T-helper 17 cell (primary cell): ENCODE results near the gene GP1BB. TPM values are rescaled to one million over a fixed set of nuclear protein-coding genes. Genes with fewer than 3 reads are reported as not detected.
"Not testable (repeated sequence)": the region's sequence is repeated elsewhere in the genome, so short reads cannot be mapped to it uniquely, and the experiment has no call there.

ENCODE experiments used
- ATAC-seq: fragments of 150-1000 bp; cut with Tn5 transposase; 2 replicates; pipeline ENCODE4 v1.10.0; 2021; ENCODE audit warnings: mild to moderate bottlenecking, moderate library complexity
- DNase-seq, 3 donors: peaks; one replicate each; pipeline versions ENCODE4 v3.0.0 to v3.0.0-alpha.2; 2020 to 2021
- H3K9me3 ChIP-seq: one replicate; pipeline ENCODE4 v1.7.0; 2013; ENCODE audit warnings: low read length, mild to moderate bottlenecking; ENCODE audit not compliant: control insufficient read depth, poor library complexity, severe bottlenecking
- H3K27ac Mint-ChIP-seq: one replicate; pipeline ENCODE4 v1.8.0; 2022; ENCODE audit warnings: mild to moderate bottlenecking, moderate library complexity, mixed read lengths
- H3K27me3 Mint-ChIP-seq: one replicate; pipeline ENCODE4 v1.8.0; 2022; ENCODE audit warnings: mixed read lengths
- H3K36me3 Mint-ChIP-seq: one replicate; pipeline ENCODE4 v1.8.0; 2022; ENCODE audit warnings: low read depth, mixed read lengths
- H3K4me1 Mint-ChIP-seq: one replicate; pipeline ENCODE4 v1.8.0; 2022; ENCODE audit warnings: mild to moderate bottlenecking, mixed read lengths
- H3K4me3 Mint-ChIP-seq: one replicate; pipeline ENCODE4 v1.8.0; 2022; ENCODE audit warnings: mild to moderate bottlenecking, moderate library complexity, mixed read lengths
- total RNA-seq, 4 donors: library from RNA in 2 of 4; stranded (reverse) in 2 of 4; gene quantifications; one replicate each; pipeline ENCODE4 v1.2.3 and lab custom pipeline; 2022 to 2026

The GP1BB gene
- total RNA-seq, 2 donors from 2014 or later, result 3.5 to 113 TPM

DNA sequence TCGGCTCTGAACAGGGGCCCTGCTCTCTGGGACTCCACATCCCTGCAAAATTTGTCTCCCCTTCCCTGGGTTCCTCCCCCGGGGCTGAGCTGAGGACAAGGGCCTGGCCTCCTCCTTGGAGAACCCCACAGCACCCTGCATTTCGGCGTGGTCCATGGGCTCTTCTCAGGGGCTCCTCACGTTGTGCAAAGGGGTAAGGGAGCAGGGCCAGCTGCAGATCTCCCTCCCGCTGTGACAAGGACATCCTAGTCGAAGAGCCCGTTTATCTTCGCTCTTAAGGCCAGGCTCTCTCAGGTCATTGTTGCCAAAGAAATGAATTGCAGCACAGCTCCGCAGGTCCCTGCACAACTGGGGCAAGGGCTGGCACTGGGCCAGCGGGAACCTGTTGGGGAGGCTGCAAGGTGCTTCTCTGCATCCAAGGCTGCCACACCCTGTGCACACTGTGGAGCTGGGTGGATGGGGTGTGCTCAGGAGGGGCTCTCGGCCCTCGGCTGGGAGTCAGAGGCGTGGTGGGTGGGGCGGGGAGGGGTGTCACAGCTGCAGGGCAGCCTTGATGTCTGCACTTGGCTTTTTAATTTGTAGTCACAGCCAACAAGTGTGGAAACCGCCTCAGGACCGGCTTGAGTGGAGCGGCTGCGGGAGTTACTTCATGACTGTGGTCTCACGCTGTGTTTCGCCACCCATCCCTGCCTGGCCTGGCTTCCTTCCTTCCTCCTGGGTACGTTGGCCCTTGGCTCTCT lies 35.6 kb upstream of the GP1BB start:
- H3K36me3 Mint-ChIP-seq, result no peaks in the 10 kb centered on the region
- H3K27ac Mint-ChIP-seq, result no peak overlapping the region
- no peak overlapping the region for H3K4me3 Mint-ChIP-seq
- no peak for DNase-seq
- no peaks in the 10 kb centered on the region for H3K9me3 ChIP-seq
- ATAC-seq, result no peak
- H3K27me3 Mint-ChIP-seq, result peaks cover 25% of the 10 kb centered on the region
- H3K4me1 Mint-ChIP-seq, result no peaks in the 10 kb centered on the region

DNA sequence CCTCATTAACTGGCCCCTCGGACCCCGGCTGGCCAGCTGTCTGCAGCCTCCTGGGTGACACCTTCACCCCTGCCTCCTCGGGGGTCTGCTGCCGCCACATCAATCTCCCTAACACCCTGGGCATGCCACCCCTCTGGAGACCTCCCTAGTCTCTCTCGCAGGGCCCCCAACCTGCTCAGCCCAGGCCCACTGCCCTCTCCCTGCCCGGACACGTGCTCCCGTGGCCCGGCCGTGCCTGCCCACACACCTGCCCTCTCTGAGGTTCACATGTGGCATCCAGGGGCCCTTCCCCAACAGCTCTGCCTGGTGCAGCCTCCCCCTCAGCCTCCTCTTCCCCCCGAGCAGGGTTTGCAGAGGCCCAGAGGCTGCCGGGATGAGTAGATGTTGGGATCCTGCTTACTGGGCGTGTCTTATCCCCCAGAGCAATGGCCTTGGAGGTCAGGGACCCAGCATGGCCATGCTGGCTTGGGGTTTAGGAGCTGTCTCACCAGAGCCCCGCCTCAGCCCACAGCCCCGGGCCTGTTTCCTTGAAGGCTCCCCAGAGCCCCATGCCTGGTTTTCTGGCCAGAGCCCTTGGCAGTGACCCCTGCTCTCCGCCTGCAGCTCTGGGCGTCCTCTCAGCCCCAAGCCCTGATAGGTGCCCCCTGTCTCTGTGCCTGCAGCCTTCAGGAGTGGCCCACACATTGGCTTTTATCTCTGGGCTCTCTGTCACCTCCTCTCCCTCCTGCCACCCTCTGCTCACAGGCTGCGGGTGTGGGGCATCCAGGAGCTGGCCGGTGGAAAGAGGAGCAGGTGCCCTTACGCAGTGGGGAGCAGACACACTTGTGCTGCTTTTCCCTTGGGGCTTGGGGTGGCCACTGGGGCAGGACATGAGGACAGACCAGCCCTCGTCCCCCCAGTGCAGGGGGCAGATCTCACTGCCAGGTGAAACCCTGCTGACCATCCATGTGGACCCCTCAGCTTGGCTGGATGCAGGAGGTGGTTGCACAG lies 34.7 kb upstream of the GP1BB start:
- no peaks in the 10 kb centered on the region for H3K4me1 Mint-ChIP-seq
- ATAC-seq (no peak), DNase-seq (no peak)
- no peak overlapping the region for H3K27ac Mint-ChIP-seq
- H3K9me3 ChIP-seq, result no peaks in the 10 kb centered on the region
- H3K4me3 Mint-ChIP-seq, result no peak overlapping the region
- no peaks in the 10 kb centered on the region for H3K36me3 Mint-ChIP-seq
- H3K27me3 Mint-ChIP-seq, result peaks cover 22% of the 10 kb centered on the region

DNA sequence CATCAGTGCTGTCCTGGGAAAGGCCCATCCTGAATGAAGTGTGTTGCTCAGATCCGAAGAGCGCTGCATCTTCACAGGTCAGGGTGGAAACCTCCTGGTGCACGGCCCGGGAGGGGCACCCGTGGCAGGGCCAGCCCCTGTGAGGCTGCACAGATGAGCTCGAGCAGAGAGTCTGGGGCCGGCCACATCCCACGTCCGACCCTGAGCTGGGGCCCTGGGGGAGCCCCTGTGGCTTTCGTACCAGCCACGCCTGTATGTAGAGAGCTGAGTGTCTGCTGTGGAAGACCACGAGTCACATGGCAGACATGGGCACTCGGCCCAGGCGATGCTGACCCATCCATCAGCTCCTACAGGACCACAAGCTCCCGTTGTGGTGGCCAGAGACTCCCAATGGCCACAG lies 33.9 kb upstream of the GP1BB start:
- Mint-ChIP-seq H3K27me3 (peaks cover 23% of the 10 kb centered on the region), H3K4me1 (no peaks in the 10 kb centered on the region), H3K27ac (no peak overlapping the region), H3K4me3 (no peak overlapping the region), H3K36me3 (no peaks in the 10 kb centered on the region)
- no peaks in the 10 kb centered on the region for H3K9me3 ChIP-seq
- no peak for ATAC-seq
- DNase-seq, result no peak

DNA sequence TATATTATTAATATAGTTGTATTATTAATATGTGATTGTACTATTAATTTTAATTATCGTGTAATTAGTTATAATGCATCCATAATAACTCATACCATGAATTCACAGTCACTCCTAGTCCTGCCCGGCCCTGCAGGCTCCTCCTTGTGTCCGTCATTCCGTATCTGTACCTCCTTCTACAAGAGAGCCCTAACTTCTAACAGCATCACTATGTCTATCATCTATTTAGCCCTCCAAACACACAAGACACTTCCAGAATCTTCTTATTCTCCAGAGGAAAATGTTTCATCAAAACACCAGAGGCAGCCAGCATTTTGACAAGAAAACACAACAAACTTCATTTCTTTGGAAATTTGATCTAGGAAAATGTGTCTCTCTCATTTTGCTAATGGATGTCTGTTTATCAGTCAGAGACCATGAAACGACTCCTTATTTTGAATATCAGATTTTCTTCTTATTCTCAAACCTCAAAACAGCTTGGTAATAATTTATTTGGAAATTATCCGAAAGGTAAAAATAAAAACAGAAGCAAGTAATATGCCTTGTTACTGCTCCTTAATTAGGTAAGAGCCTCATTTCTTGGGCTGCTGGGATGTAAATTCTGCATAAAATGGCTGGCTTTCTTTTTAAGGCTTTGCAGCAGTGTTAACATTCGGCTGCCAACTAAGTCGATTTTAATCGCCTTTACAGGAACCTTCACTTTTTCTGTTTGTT lies 32.2 kb upstream of the GP1BB start:
- Mint-ChIP-seq H3K27ac (no peak overlapping the region), H3K36me3 (no peaks in the 10 kb centered on the region), H3K4me3 (no peak overlapping the region), H3K27me3 (peaks cover 28% of the 10 kb centered on the region), H3K4me1 (no peaks in the 10 kb centered on the region)
- no peaks in the 10 kb centered on the region for H3K9me3 ChIP-seq
- ATAC-seq (no peak), DNase-seq (no peak)

DNA sequence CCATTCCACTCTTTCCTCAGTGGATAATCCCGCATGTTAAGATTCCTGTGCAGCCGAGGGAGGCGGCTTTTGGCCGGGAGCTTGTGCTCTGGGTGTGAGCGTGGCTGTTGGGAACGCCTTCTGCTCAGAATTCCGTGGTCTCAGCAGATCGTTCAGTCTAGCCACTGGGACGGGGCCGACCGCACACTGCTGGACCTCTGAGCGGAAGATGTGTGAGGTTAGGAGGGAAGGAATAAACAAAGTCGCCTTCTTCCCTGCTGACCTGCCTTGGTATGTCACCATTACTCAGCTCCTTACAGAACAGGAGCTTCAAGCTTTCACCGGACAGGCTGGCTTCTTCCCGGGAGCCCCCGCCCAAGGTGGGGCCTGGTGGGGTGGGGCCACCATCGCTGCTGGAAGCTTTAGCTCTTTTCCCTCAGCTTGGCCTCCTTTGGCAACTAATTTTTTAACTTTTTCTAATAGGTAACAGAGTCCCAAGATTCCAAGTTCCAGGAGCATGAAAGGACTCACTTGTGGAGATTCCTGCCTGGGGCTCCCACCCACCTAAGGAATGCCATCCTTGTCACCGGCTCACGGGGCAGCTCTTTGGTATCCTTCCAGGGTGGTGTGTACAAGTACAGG lies 31.5 kb upstream of the GP1BB start:
- Mint-ChIP-seq H3K4me3 (no peak overlapping the region), H3K4me1 (no peaks in the 10 kb centered on the region), H3K27ac (no peak overlapping the region), H3K27me3 (peaks cover 34% of the 10 kb centered on the region), H3K36me3 (no peaks in the 10 kb centered on the region)
- DNase-seq (no peak), ATAC-seq (no peak)
- H3K9me3 ChIP-seq, result no peaks in the 10 kb centered on the region

DNA sequence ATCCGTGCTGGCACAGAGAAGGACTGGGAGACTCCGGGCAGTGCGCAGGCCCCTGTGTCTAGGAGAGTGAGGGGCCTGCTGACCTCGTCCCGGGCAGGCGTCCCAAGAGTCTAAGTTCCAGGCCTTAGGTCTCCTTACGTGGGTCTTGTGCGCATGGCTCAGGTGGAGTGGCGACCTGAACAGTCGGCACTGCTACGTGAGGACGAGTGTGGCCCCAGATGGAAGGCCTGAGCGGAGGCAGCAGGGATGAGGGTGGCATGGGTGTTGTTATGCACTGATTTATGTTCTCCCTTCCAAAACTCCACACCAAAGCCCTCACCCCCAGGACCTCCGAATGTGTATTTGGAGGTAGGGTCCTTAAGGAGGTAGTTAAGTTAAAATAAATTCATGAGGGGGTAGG lies 29.8 kb upstream of the GP1BB start:
- H3K4me1 Mint-ChIP-seq, result no peaks in the 10 kb centered on the region
- no peaks in the 10 kb centered on the region for H3K36me3 Mint-ChIP-seq
- ATAC-seq (no peak), DNase-seq (no peak)
- H3K27me3 Mint-ChIP-seq, result peaks cover 40% of the 10 kb centered on the region
- H3K9me3 ChIP-seq, result no peaks in the 10 kb centered on the region
- H3K4me3 Mint-ChIP-seq, result no peak overlapping the region
- no peak overlapping the region for H3K27ac Mint-ChIP-seq

DNA sequence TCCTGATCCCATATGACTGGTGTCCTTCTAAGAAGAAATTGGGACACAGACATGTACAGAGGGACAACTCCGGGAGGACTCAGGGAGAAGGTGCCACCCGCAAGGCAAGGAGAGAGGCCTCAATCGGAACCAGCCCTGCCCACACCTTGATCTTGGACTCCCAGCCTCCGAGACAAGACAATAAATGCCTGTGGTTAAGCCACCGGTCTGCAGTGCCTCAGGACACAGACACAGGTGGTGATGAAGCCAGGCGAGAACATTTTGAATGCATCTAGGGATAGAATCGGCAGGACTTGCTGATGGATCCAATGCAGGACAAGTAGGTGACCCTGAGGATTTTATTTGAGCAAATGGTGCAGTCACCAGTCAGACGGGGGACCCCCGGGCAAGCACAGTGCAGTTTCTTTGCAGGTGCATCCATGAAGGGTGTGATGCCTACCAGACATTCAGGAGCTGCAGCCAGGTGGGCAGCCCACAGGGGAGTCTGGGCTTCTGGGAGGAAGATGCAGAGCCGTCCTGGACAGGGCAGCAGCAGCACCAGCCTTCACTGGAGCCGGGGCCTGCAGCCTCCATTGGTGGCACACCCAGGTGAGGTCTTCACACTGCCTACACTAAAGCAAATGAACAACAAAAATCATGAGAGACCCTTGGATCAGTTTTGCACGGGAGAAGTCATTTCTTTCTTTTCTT lies 29.2 kb upstream of the GP1BB start:
- ATAC-seq, result no peak
- DNase-seq, result no peak
- Mint-ChIP-seq H3K4me3 (no peak overlapping the region), H3K27ac (no peak overlapping the region), H3K27me3 (peaks cover 40% of the 10 kb centered on the region), H3K4me1 (no peaks in the 10 kb centered on the region), H3K36me3 (no peaks in the 10 kb centered on the region)
- no peaks in the 10 kb centered on the region for H3K9me3 ChIP-seq

DNA sequence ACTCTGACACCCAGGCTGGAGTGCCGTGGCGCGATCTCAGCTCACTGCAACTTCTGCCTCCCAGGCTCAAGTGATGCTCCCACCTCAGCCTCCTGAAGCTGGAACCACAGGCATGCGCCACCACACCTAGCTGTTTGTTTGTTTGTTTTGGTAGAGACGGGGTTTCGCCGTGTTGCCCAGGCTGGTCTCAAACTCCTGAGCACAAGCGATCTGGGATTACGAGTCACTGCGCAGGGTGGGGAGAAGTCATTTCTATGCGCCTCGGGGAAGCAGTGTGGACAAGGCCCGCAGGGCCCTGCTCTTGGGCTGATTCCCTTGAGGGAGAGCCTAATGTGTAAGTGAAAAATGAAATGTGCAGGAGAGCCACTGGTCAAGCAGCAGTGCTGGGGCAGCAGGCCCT lies 28.6 kb upstream of the GP1BB start:
- ATAC-seq (no peak), DNase-seq (no peak)
- no peaks in the 10 kb centered on the region for H3K9me3 ChIP-seq
- Mint-ChIP-seq H3K4me3 (no peak overlapping the region), H3K27ac (no peak overlapping the region), H3K4me1 (no peaks in the 10 kb centered on the region), H3K27me3 (peaks cover 40% of the 10 kb centered on the region), H3K36me3 (no peaks in the 10 kb centered on the region)

DNA sequence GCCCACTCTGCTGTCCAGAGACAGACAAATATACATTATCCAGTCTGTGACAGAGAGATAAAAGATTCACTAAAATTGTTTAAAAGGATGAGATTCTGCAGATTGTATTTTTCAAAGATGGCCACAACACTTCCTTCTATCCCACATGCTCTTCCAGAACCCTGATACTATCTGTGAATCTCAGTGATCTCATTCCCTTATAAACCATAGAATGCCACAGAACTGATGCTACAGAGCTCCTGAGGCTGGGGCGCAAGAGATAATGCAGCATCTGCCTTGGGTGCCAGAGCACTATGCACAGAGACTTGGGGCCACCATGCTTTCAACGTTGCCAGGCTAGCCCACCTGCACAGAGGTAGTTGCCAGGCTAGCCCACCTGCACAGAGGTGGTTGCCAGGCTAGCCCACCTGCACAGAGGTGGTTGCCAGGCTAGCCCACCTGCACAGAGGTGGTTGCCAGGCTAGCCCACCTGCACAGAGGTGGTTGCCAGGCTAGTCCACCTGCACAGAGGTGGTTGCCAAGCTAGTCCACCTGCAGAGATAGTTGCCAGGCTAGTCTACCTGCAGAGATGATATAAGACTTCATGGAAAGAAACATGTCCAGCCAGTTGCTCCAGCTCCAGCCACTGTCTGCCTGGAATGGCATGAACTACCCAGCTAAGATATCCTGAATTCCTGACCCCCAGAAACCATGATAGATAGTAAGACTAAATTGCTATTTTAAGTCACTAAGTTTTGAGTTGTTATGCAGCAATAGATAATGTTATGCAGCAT lies 26.6 kb upstream of the GP1BB start:
- ATAC-seq, result no peak
- H3K36me3 Mint-ChIP-seq, result no peaks in the 10 kb centered on the region

DNA sequence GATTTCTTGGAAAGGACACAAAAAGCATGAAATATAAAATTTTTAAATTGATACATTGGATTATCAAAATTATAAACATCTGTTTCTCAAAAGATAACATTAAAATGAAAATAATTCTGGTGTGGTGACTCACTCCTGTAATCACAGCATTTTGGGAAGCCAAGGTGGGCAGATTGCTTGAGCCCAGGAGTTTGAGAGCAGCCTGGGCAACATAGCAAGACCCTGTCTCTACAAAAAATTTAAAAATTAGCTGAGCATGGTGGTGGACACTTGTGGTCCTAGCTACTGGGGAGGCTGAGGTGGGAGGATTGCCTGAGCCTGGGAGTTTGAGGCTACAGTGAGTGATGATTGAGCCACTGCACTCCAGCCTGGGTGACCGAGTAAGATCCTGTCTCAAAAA lies 25.5 kb upstream of the GP1BB start:
- not testable (repeated sequence) for H3K4me1 Mint-ChIP-seq, H3K4me3 Mint-ChIP-seq, H3K36me3 Mint-ChIP-seq, H3K9me3 ChIP-seq, DNase-seq, ATAC-seq, H3K27ac Mint-ChIP-seq
- peaks cover 36% of the 10 kb centered on the region for H3K27me3 Mint-ChIP-seq

More for the DNA sequence above, 26.6 kb upstream of the GP1BB start:
- no peaks in the 10 kb centered on the region for H3K4me1 Mint-ChIP-seq
- H3K4me3 Mint-ChIP-seq, result no peak overlapping the region
- no peak for DNase-seq
- no peaks in the 10 kb centered on the region for H3K9me3 ChIP-seq
- H3K27me3 Mint-ChIP-seq, result peaks cover 36% of the 10 kb centered on the region
- H3K27ac Mint-ChIP-seq, result no peak overlapping the region

DNA sequence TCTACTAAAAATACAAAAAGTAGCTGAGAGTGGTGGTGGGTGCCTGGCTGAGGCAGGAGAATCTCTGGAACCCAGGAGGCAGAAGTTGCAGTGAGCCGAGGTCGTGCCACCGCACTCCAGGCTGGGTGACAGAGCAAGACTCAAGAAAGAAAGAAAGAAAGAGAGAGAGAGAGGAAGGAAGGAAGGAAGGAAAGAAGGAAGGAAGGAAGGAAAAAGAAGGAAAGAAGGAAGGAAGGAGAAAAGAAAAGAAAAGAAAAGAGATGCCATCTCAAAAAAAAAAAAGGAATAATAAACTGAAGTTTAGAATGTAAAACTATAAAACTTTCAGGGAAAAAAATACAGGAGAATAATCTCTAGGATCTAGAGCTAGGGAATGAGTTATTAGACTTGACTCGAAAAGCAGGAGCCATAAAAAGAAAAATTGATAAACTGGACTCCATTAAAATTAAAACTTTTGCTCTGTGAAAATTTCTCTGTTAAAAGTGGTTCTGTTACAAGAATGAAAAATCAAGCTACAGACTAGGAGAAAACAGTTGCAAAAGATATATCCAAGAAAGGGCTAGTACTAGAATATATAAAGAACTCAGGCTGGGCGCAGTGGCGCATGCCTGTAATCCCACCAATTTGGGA lies 22.4 kb upstream of the GP1BB start:
- Mint-ChIP-seq H3K27ac (no peak overlapping the region), H3K4me3 (no peak overlapping the region), H3K27me3 (peaks cover 29% of the 10 kb centered on the region), H3K36me3 (no peaks in the 10 kb centered on the region), H3K4me1 (no peaks in the 10 kb centered on the region)
- ATAC-seq (no peak), DNase-seq (no peak)
- no peaks in the 10 kb centered on the region for H3K9me3 ChIP-seq
